Adrenal gland (tissue), 12 donors: ENCODE results near the gene JOSD2. TPM values are rescaled to one million over a fixed set of nuclear protein-coding genes. Genes with fewer than 3 reads are reported as not detected.

ENCODE experiments used
- DNase-seq, 7 donors: peaks; one replicate each; pipeline ENCODE4 v3.0.0-alpha.2; 2019 to 2020
- H3K27ac ChIP-seq, 5 donors: fragments of 200-600 bp; sonication (generic) in 4 of 5; 1 replicate in 3 of 5; 2 replicates in 2 of 5; pipeline versions ENCODE4 v1.5.1 to v1.8.0; 2016 to 2020; ENCODE audit warnings: mild to moderate bottlenecking in 1 of 5
- H3K27me3 ChIP-seq: fragments of 200-600 bp; 2 replicates; pipeline ENCODE4 v1.8.0; 2021
- H3K36me3 ChIP-seq, 2 donors: fragments of 200-600 bp; replicated peaks in 1 of 2; 1 replicate in 1 of 2; 2 replicates in 1 of 2; pipeline versions ENCODE4 v1.5.1 to v1.8.0; 2018 to 2022
- H3K4me1 ChIP-seq, 2 donors: fragments of 200-600 bp; replicated peaks in 1 of 2; 1 replicate in 1 of 2; 2 replicates in 1 of 2; pipeline versions ENCODE4 v1.5.1 to v1.8.0; 2018 to 2021
- H3K4me3 ChIP-seq, 4 donors: fragments of 200-600 bp; sonication (generic) in 3 of 4; one replicate each; pipeline ENCODE4 v1.5.1; 2016 to 2018
- H3K9me3 ChIP-seq, 3 donors: fragments of 200-600 bp; sonication (generic) in 1 of 3; replicated peaks in 1 of 3; 1 replicate in 2 of 3; 2 replicates in 1 of 3; pipeline versions ENCODE4 v1.5.1 to v1.8.0; 2016 to 2021
- CTCF ChIP-seq, 6 experiments: fragments of 450-650 bp in 4 of 6; fragments of 200-600 bp in 2 of 6; sonication (generic) in 1 of 6; IDR thresholded peaks; 1 replicate in 5 of 6; 2 replicates in 1 of 6; pipeline versions ENCODE4 v1.5.1 to v1.8.0; 2016 to 2021; ENCODE audit warnings: antibody characterized with exemption in 6 of 6, mild to moderate bottlenecking in 2 of 6, moderate library complexity in 1 of 6
- POLR2A ChIP-seq, 2 donors: fragments of 450-650 bp; IDR thresholded peaks; one replicate each; pipeline ENCODE4 v1.6.1; 2017; ENCODE audit warnings: antibody characterized with exemption in 2 of 2, mild to moderate bottlenecking in 2 of 2, moderate library complexity in 1 of 2
- WGBS, 4 donors: extraction: QIAGEN DNeasy Blood & Tissue Kit in 2 of 4; methylation state at CpG; one replicate each; pipeline versions ENCODE4 v1.1.5 to v1.1.7; 2013 to 2017; 5-methylcytosine and 5-hydroxymethylcytosine counted together
- intact Hi-C, 2 donors: fragments of 100-400 bp; cut with DNase I; formaldehyde crosslinking; loops; one replicate each; pipeline versions ENCODE4 v1.14.1 to v1.15.0; 2022 to 2023
- polyA plus RNA-seq, 3 donors: library from polyadenylated mRNA; stranded (reverse); fragments of 200-250 nt in 2 of 3; fragments of 350-450 nt in 1 of 3; fragmentation: Illumina TruSeq in 1 of 3; extraction: RNeasy Lipid Tissue Mini Kit (QIAGEN cat#74804) in 1 of 3; gene quantifications; one replicate each; pipeline ENCODE4 v1.2.3, GENCODE V29; 2013 to 2014
- total RNA-seq, 9 donors: library from RNA; depleted of rRNA in 4 of 9; stranded (reverse); fragments of >200 nt in 4 of 9; fragments of 120-200 nt in 1 of 9; fragmentation: NEBNext Ultra II Directional in 1 of 9; extraction: Animal tissue kit (Norgen Biotek cat#: 25700) in 1 of 9; gene quantifications; one replicate each; pipeline versions ENCODE4 v1.1.0 to v1.2.4, GENCODE V29; 2013 to 2023
- donor health status: healthy with polysubstance abuse.
- donor health status: Bipolar disorder and iron deficiency.
- donor health status: DM: yes; HTN: yes; CAD: no.
- donor health status: DM: no; HTN: no; CAD: no.
- donor health status: DM: no; HTN: no; CAD: no.
- donor health status: DM: yes; HTN: yes; CAD: no.

The JOSD2 gene
- total and polyA plus RNA-seq, 12 donors = 1.2 to 70.9 (median 36.6) TPM

DNA sequence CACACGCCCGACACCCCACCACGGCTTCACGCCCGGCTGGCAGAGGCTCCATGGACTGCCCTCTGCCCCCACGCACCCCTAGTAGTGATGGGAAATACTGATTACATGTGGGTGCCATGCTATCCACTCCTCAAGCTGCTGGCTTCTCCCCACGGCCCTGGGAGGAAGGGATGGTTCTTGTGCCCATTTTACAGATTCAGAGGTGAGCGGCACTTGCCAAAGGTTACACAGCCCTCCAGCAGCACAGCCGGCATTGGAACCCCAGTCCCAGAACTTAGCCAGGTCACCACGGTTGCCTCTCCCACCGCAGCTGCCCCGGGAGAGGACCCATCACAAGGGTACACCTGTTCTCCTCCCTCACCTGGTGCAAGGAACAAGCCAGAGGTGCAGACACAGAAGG, 44.0 kb upstream of the JOSD2 start:
- Histone ChIP-seq H3K4me3 (no peak overlapping the region), H3K4me1 (peaks cover 0 to 10% of the 10 kb centered on the region in 2 donors), H3K27me3 (peaks cover 17% of the 10 kb centered on the region), H3K9me3 (no peaks in the 10 kb centered on the region), H3K36me3 (no peaks in the 10 kb centered on the region), H3K27ac (no peak overlapping the region)
- DNase-seq = no peak
- no peak for TF ChIP-seq CTCF (IDR thresholded peaks at IDR 0.05)
- no peak for TF ChIP-seq POLR2A (IDR thresholded peaks at IDR 0.05)
- 75 to 77% (median 75%) methylated on average over 3 to 12 of the region's 12 CpGs for WGBS, 4 donors
- intact Hi-C loops = no loop called here

- TF ChIP-seq CTCF (IDR thresholded peaks at IDR 0.05) = no peak
- TF ChIP-seq POLR2A (IDR thresholded peaks at IDR 0.05) = no peak
- H3K27me3 ChIP-seq = peaks cover 17% of the 10 kb centered on the region
- H3K36me3 ChIP-seq = no peaks in the 10 kb centered on the region
- 76 to 82% (median 78%) methylated on average over 6 to 10 of the region's 10 CpGs for WGBS, 4 donors
- DNase-seq = no peak
- H3K4me3 ChIP-seq = no peak overlapping the region
- H3K27ac ChIP-seq = no peak overlapping the region
- intact Hi-C loops = no loop called here
- no peaks in the 10 kb centered on the region for H3K9me3 ChIP-seq
- H3K4me1 ChIP-seq = peaks cover 0 to 10% of the 10 kb centered on the region in 2 donors
Measured at GRCh38 chr19:50554212-50554611, 43.2 kb upstream of the JOSD2 start.

- no peak overlapping the region for H3K27ac ChIP-seq
- H3K27me3 ChIP-seq = peaks cover 17% of the 10 kb centered on the region
- WGBS, 4 donors = 71 to 76% (median 75%) methylated on average over 19 of the region's 19 CpGs
- H3K4me3 ChIP-seq = no peak overlapping the region
- TF ChIP-seq CTCF (IDR thresholded peaks at IDR 0.05) = no peak
- TF ChIP-seq POLR2A (IDR thresholded peaks at IDR 0.05) = no peak
- no peaks in the 10 kb centered on the region for H3K9me3 ChIP-seq
- no peaks in the 10 kb centered on the region for H3K36me3 ChIP-seq
- intact Hi-C loops = no loop called here
- peaks cover 0 to 10% of the 10 kb centered on the region in 2 donors for H3K4me1 ChIP-seq
- no peak for DNase-seq
Measured at GRCh38 chr19:50553134-50553703, 42.2 kb upstream of the JOSD2 start.

DNA sequence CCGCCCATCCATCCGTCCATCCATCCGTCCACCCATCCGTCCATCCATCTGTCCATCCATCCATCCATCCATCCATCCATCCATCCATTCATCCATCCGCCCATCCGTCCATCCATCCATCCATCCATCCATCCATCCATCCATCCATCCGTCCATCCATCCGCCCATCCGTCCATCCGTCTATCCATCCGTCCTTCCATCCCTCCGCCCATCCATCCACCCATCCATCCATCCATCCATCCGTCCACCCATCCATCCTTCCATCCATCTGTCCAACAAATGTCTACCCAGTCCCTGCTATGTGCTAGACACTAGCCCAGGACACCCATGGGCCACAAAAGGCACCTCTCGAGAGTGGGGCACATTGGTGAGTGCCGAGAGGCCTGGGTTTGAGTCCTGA, 41.5 kb upstream of the JOSD2 start:
- Histone ChIP-seq H3K27me3 (peaks cover 17% of the 10 kb centered on the region), H3K27ac (no peak overlapping the region), H3K4me1 (peaks cover 0 to 10% of the 10 kb centered on the region in 2 donors), H3K9me3 (no peaks in the 10 kb centered on the region), H3K4me3 (no peak overlapping the region), H3K36me3 (no peaks in the 10 kb centered on the region)
- 69 to 82% (median 79%) methylated on average over 15 of the region's 15 CpGs for WGBS, 4 donors
- TF ChIP-seq CTCF (IDR thresholded peaks at IDR 0.05) = no peak
- TF ChIP-seq POLR2A (IDR thresholded peaks at IDR 0.05) = no peak
- DNase-seq = no peak
- intact Hi-C loops = no loop called here
